Effector memory CD4-positive, alpha-beta T cell (primary cell): Measurements from ENCODE around the gene PLEKHD1.

Experiments used
- DNase-seq, 3 donors: peaks; one replicate each; pipeline ENCODE4 v3.0.0-alpha.2; 2020
- H3K27ac ChIP-seq: 2 replicates; pipeline ENCODE4 v1.7.0; 2013; ENCODE audit warnings: mild to moderate bottlenecking, low read length, moderate library complexity; ENCODE audit not compliant: insufficient read depth, poor library complexity, severe bottlenecking
- H3K27me3 ChIP-seq: replicated peaks from 2 replicates; pipeline ENCODE4 v1.7.0; 2013; ENCODE audit warnings: mild to moderate bottlenecking, low read length; ENCODE audit not compliant: insufficient read depth, control insufficient read depth, poor library complexity, severe bottlenecking
- H3K36me3 ChIP-seq: 2 replicates; pipeline ENCODE4 v1.7.0; 2013; ENCODE audit warnings: mild to moderate bottlenecking, low read length, moderate library complexity; ENCODE audit not compliant: control insufficient read depth, insufficient read depth
- H3K4me1 ChIP-seq: 2 replicates; pipeline ENCODE4 v1.7.0; 2013; ENCODE audit warnings: low read length, mild to moderate bottlenecking; ENCODE audit not compliant: control insufficient read depth, insufficient read depth, poor library complexity, severe bottlenecking
- H3K4me3 ChIP-seq: 2 replicates; pipeline ENCODE4 v1.7.0; 2013; ENCODE audit warnings: low read length, low read depth, mild to moderate bottlenecking; ENCODE audit not compliant: insufficient read depth, poor library complexity, severe bottlenecking
- H3K9me3 ChIP-seq: 2 replicates; pipeline ENCODE4 v1.7.0; 2013; ENCODE audit warnings: mild to moderate bottlenecking, low read length, moderate library complexity; ENCODE audit not compliant: control insufficient read depth

The PLEKHD1 gene

DNA sequence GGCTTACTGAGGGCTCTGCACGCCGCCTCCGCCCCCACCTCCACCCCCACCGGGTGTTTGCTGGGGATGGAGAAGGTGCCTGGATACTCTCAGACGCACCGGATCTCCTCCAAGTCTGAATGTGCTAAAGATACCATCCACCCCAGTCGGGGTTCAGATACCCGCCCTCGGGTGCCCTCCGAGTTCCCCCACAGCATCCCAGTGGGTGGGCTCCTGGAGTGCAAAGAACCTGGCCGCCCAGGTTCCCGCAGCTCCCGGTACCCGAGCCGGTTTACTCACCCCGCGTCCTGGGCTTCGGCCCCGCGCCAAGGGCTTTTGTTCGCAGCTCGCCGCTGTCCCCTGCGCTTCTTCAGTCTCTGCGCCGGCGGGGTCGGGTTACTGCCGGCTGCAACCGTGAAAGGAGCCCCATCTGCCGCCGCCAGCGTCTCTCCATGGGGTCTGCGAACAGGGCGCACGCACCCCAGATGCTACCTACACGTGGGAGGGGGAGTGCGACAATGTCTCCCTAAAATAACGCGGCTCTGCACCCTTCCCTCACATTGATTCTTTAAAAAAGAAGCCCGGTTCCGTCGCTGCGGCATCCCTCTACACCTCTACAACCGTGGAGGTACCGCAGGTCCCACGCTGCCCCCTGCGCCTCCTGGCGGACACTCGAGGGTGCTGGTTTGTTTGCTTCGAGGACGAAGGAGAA is 89.9 kb downstream of the PLEKHD1 start, which contains the start of gene CCDC177:
TSS of gene CCDC177 (minus strand) at position 609 of the 691 bp plus-strand sequence. CDS start 1,249 bp downstream, outside the sequence.
- Histone ChIP-seq H3K36me3 (no peaks in the 10 kb centered on the region), H3K4me3 (peak within 1 kb of the TSS; percentile 47), H3K9me3 (no peaks in the 10 kb centered on the region), H3K27me3 (peaks cover 24% of the 10 kb centered on the region), H3K27ac (no peak within 1 kb of the TSS), H3K4me1 (peaks cover 25% of the 10 kb centered on the region)
- DNase-seq: peak; percentile 31 to 50 (median 34)

GRCh38 chr14:69574954-69575295 is 90.4 kb downstream of the PLEKHD1 start:
- Histone ChIP-seq H3K4me1 (peaks cover 25% of the 10 kb centered on the region), H3K36me3 (no peaks in the 10 kb centered on the region), H3K27me3 (peaks cover 22% of the 10 kb centered on the region), H3K4me3 (peak overlapping the region; percentile 47), H3K9me3 (no peaks in the 10 kb centered on the region), H3K27ac (no peak overlapping the region)
- no peak for DNase-seq

DNA sequence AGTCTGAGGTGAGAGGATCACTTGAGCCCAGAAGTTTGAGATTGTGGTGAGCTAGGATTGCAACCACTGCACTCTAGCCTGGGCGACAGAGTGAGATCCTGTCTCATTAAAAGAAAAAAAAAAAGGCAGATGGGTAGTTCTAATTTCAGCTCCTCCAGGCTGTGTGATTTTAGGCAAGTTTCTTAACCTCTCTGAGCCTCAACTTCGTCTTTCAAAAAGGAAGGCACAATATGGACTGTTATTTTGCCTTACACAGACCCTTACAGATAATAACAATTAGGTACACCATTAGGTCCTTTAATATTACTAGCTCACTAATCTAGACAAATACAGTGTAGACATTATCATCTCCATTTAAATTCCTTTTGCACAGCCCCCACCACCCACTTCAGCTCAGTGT is 94.9 kb downstream of the PLEKHD1 start:
- DNase-seq: no peak
- peaks cover under 1% of the 10 kb centered on the region for H3K27me3 ChIP-seq
- no peak overlapping the region for H3K4me3 ChIP-seq
- H3K4me1 ChIP-seq: peaks cover 4% of the 10 kb centered on the region
- no peak overlapping the region for H3K27ac ChIP-seq
- H3K9me3 ChIP-seq: no peaks in the 10 kb centered on the region
- H3K36me3 ChIP-seq: no peaks in the 10 kb centered on the region

- no peaks in the 10 kb centered on the region for H3K9me3 ChIP-seq
- no peaks in the 10 kb centered on the region for H3K4me1 ChIP-seq
- H3K4me3 ChIP-seq: no peak overlapping the region
- H3K27me3 ChIP-seq: no peaks in the 10 kb centered on the region
- no peaks in the 10 kb centered on the region for H3K36me3 ChIP-seq
- no peak for DNase-seq
- H3K27ac ChIP-seq: no peak overlapping the region
These were observed 95.6 kb downstream of the PLEKHD1 start for GRCh38 chr14:69580009-69580577.
